ENCODE results near the gene DXO.

- TF ChIP-seq, protein P1, sequence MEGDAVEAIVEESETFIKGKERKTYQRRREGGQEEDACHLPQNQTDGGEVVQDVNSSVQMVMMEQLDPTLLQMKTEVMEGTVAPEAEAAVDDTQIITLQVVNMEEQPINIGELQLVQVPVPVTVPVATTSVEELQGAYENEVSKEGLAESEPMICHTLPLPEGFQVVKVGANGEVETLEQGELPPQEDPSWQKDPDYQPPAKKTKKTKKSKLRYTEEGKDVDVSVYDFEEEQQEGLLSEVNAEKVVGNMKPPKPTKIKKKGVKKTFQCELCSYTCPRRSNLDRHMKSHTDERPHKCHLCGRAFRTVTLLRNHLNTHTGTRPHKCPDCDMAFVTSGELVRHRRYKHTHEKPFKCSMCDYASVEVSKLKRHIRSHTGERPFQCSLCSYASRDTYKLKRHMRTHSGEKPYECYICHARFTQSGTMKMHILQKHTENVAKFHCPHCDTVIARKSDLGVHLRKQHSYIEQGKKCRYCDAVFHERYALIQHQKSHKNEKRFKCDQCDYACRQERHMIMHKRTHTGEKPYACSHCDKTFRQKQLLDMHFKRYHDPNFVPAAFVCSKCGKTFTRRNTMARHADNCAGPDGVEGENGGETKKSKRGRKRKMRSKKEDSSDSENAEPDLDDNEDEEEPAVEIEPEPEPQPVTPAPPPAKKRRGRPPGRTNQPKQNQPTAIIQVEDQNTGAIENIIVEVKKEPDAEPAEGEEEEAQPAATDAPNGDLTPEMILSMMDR (IDR thresholded peaks at IDR 0.05; ENCODE audit: low read depth, low read length) = no peak
- TF ChIP-seq MAX (IDR thresholded peaks at IDR 0.05; ENCODE audit: low read depth, low read length) = no peak
Measured at GRCh38 chr6:31977816-31978431, 6.0 kb upstream of the DXO start.
